ENCODE results near the gene GNA15. TPM values are rescaled to one million over a fixed set of nuclear protein-coding genes. Genes with fewer than 3 reads are reported as not detected.

The GNA15 gene
- polyA plus RNA-seq, 1 donor, result 1.6 TPM

- no peak for DNase-seq (ENCODE audit: low read depth)
These were observed 72.7 kb downstream of the GNA15 start for GRCh38 chr19:3208317-3209207.

DNA sequence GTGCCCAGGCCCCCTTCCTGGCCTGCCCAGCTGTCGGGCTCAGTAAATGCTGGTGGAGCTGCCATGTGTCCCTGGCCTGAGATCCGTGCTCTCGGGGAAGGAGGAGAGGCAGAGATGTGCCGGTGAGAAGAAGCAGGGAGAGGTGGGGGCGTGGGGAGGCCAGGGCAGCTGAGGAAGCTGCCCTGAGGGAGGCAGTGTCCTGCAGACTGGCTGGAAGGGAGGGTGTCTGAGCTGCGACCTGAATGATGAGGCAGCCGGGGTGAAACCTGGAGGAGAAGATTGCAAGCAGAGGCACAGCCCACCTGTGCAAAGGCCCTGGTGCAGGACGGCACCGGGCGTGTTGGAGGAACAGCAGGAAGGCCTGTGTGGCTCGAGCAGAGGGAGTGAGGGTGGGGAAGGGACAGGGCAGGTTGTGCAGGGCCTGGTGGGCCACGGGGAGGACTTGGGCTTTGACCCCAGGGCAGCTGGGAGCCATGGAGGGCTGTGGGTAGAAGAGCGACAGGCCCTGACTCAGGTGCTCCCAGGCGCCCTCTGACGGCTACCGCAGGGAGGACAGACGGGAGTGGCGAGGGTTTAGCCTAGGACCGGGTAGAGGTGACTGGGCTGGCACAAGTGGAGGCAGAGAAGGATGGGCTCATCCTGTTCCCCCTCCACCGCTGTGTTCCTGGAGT lies 74.6 kb downstream of the GNA15 start:
- no peak for DNase-seq (ENCODE audit: low read depth)

GRCh38 chr19:3211191-3211590 lies 75.4 kb downstream of the GNA15 start:
- no peak for DNase-seq (ENCODE audit: low read depth)

GRCh38 chr19:3213159-3213558 lies 77.3 kb downstream of the GNA15 start:
- no peak for DNase-seq (ENCODE audit: low read depth)

Other genes with a start within 250 kb of the GNA15 start
- 2.5 TPM for gene ZNF57, start 235.1 kb upstream of the GNA15 start, polyA plus RNA-seq (ENCODE audit: insufficient read length)
- 4.5 TPM for gene ZNF77, start 191.1 kb upstream of the GNA15 start, polyA plus RNA-seq (ENCODE audit: insufficient read length)
- gene TLE6, start 158.5 kb upstream of the GNA15 start, polyA plus RNA-seq (ENCODE audit: insufficient read length), result 0.70 TPM
- 29.3 TPM for gene TLE2, start 106.8 kb upstream of the GNA15 start, polyA plus RNA-seq (ENCODE audit: insufficient read length)
- gene TLE5, start 73.5 kb upstream of the GNA15 start, polyA plus RNA-seq (ENCODE audit: insufficient read length), result 800 TPM
- gene GNA11, start 41.7 kb upstream of the GNA15 start, polyA plus RNA-seq (ENCODE audit: insufficient read length), result 54.7 TPM
- 0.56 TPM for gene S1PR4, start 42.7 kb downstream of the GNA15 start, polyA plus RNA-seq (ENCODE audit: insufficient read length)
- 26.0 TPM for gene NCLN, start 49.9 kb downstream of the GNA15 start, polyA plus RNA-seq (ENCODE audit: insufficient read length)
- gene CELF5, start 88.6 kb downstream of the GNA15 start, polyA plus RNA-seq (ENCODE audit: insufficient read length), result 0.15 TPM
- gene NFIC, start 230.6 kb downstream of the GNA15 start, polyA plus RNA-seq (ENCODE audit: insufficient read length), result 35.4 TPM

Data from forelimb muscle (tissue), 1 donor.